GM10266 (cell line): Measurements from ENCODE around the gene MEX3A.

Experiments
- DNase-seq: peaks from one replicate; pipeline ENCODE4 v3.0.0; 2012; ENCODE audit errors: extremely low spot score
- CTCF ChIP-seq: IDR thresholded peaks from 2 replicates; pipeline ENCODE4 v1.5.1; 2012; ENCODE audit warnings: mild to moderate bottlenecking, low read depth; ENCODE audit not compliant: control insufficient read depth, insufficient read depth; ENCODE audit errors: missing control alignments

Gene MEX3A

GRCh38 chr1:156115514-156116374, 33.5 kb upstream of the MEX3A start:
- DNase-seq: no peak
- no peak for TF ChIP-seq CTCF

DNA sequence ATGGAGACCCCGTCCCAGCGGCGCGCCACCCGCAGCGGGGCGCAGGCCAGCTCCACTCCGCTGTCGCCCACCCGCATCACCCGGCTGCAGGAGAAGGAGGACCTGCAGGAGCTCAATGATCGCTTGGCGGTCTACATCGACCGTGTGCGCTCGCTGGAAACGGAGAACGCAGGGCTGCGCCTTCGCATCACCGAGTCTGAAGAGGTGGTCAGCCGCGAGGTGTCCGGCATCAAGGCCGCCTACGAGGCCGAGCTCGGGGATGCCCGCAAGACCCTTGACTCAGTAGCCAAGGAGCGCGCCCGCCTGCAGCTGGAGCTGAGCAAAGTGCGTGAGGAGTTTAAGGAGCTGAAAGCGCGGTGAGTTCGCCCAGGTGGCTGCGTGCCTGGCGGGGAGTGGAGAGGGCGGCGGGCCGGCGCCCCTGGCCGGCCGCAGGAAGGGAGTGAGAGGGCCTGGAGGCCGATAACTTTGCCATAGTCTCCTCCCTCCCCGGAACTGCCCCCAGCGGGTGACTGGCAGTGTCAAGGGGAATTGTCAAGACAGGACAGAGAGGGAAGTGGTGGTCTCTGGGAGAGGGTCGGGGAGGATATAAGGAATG, 32.8 kb upstream of the MEX3A start:
- no peak for TF ChIP-seq CTCF
- DNase-seq: no peak

DNA sequence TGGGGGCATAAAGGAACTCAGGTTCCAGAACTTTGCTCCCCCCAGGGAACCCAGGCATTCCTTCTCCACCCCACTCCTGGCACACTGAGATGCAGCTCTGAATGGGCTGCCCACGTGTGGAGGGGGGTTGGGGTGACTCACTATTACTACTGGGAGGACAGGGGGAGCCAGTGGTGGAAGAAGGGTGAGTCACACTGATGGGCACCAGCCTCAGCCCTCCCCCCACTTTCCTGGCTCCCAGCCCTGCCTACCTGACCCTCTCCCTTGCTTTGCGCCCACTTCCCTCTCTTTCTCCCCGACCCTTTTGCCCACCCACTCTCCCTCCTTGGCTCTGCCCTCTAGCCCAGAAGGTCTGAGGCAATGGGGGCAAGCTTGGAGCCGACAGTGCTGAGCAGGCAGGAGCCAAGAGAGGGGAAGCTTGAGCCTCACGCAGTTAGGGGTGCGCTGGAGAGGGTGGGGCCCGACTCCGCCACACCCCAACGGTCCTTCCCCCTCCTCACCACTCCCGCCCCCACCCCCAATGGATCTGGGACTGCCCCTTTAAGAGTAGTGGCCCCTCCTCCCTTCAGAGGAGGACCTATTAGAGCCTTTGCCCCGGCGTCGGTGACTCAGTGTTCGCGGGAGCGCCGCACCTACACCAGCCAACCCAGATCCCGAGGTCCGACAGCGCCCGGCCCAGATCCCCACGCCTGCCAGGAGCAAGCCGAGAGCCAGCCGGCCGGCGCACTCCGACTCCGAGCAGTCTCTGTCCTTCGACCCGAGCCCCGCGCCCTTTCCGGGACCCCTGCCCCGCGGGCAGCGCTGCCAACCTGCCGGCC, 32.0 kb upstream of the MEX3A start, which contains the start of gene LMNA:
TSS of gene LMNA (plus strand) at position 611 of the 818 bp plus-strand sequence. CDS start 208 bp downstream, outside the sequence.
- TF ChIP-seq CTCF: no peak
- peak; percentile 80 for DNase-seq

DNA sequence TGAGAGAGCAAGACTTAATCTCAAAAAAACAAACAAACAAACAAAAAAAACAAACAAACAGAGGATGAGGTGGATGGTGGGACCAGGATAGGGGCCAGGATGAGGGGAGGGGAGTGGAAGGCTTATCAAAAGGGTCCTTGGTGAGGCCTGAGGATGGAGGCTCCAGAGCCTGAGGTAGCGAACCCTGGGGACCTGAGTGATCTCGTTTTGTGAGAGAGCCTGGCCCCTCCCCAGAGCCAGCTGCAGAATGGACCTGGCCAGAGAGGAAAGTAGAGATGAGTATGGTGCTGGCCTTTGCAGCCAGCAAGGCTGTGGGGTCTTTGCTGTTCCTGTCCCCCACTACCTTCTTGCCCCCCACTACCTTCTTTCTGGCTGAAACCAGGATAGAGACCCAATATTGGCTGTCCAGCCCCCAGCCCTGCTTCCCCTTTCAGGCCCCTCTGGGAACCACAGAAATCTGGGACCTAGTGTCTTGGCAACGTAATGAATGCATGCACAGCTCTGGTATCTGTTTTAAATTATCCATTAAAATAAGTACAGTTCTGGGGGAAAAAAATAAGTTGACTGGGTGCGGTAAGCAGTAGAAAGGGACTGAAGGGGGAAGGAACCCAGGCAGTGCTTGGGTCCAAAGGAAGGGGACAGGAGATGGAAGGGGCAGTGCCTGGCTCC, 31.2 kb upstream of the MEX3A start:
- no peak for DNase-seq
- no peak for TF ChIP-seq CTCF

DNA sequence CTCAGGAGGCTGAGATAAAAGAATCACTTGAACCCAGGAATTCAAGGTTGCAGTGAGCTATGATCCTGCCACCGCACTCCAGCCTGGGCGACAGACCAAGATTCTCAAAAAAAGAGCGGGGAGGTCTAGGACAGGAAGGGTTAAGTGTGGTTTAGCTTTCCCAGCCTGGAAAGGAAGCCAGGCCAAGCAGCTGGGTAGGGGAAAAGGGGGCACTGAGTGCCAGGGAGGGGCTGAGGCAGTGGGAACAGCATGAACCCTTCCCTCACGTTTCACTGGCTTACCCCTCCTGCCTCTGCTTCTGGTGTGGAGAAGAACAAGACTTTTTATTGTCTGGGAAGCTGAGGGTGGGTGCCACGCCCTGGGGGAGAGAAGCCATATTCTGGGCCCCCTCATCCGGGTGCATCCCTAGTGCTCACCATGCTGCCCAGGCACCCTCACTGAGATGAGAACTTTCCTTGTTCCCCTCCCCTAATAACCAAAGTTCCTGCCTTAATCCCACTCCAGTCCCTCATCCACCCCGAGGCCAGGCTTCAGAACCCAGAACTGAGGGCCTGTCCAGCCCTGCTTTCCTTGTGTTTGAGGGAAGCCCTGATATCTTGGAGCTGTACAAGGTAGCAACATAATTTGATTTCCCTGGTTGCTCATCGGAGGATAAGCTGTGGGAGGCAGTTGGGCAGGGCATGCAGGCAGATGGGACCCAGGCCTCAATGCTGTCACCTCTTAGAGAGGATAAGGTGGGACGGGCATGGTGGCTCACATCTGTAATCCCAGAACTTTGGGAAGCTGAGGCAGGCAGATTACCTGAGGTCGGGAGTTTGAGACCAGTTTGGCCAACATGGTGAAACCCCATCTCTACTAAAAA, 30.2 kb upstream of the MEX3A start:
- no peak for DNase-seq
- TF ChIP-seq CTCF: no peak

GRCh38 chr1:156111355-156111962, 29.2 kb upstream of the MEX3A start:
- DNase-seq: no peak
- TF ChIP-seq CTCF: no peak
